ENCODE results near the gene CDC42SE2. TPM values are rescaled to one million over a fixed set of nuclear protein-coding genes. Genes with fewer than 3 reads are reported as not detected.

The CDC42SE2 gene
- total RNA-seq, 2 donors from 2014 or later = 107 to 110 TPM

GRCh38 chr5:131433109-131433508 lies 169.3 kb downstream of the CDC42SE2 start:
- no peaks in the 10 kb centered on the region for H3K27me3 Mint-ChIP-seq
- no peaks in the 10 kb centered on the region for H3K9me3 Mint-ChIP-seq
- no peak overlapping the region for H3K4me3 Mint-ChIP-seq
- H3K27ac Mint-ChIP-seq = peak overlapping the region; percentile 76
- ATAC-seq (replicated peaks) = no peak
- H3K36me3 Mint-ChIP-seq (ENCODE audit: low read depth) = peaks cover 98% of the 10 kb centered on the region
- H3K4me1 Mint-ChIP-seq = peaks cover 3% of the 10 kb centered on the region

GRCh38 chr5:131436081-131436480 lies 172.2 kb downstream of the CDC42SE2 start:
- H3K9me3 Mint-ChIP-seq = no peaks in the 10 kb centered on the region
- no peak overlapping the region for H3K27ac Mint-ChIP-seq
- H3K4me3 Mint-ChIP-seq = no peak overlapping the region
- H3K4me1 Mint-ChIP-seq = peaks cover 8% of the 10 kb centered on the region
- no peak for ATAC-seq (replicated peaks)
- H3K36me3 Mint-ChIP-seq (ENCODE audit: low read depth) = peaks cover 98% of the 10 kb centered on the region
- H3K27me3 Mint-ChIP-seq = no peaks in the 10 kb centered on the region

GRCh38 chr5:131441184-131441583 lies 177.3 kb downstream of the CDC42SE2 start:
- Mint-ChIP-seq H3K27ac (peak overlapping the region; percentile 16), H3K27me3 (no peaks in the 10 kb centered on the region), H3K4me3 (no peak overlapping the region), H3K36me3 (ENCODE audit: low read depth) (peaks cover 100% of the 10 kb centered on the region), H3K9me3 (no peaks in the 10 kb centered on the region), H3K4me1 (peaks cover 10% of the 10 kb centered on the region)
- no peak for ATAC-seq (replicated peaks)

Other genes starting within 250 kb of the CDC42SE2 start
- 100 to 1,000 TPM; 316 to 358 TPM for gene HINT1, start 98.8 kb upstream of the CDC42SE2 start, total RNA-seq
- gene LYRM7, start 93.1 kb upstream of the CDC42SE2 start, total RNA-seq = 10 to 100 TPM; 14.2 to 19.9 TPM